Fibroblast of the conjunctiva (primary cell): ENCODE results near the gene SUN1.

Experiments
- DNase-seq: peaks from one replicate; pipeline ENCODE4 v3.0.0-alpha.2; 2010; ENCODE audit warnings: low read depth

The SUN1 gene

DNA sequence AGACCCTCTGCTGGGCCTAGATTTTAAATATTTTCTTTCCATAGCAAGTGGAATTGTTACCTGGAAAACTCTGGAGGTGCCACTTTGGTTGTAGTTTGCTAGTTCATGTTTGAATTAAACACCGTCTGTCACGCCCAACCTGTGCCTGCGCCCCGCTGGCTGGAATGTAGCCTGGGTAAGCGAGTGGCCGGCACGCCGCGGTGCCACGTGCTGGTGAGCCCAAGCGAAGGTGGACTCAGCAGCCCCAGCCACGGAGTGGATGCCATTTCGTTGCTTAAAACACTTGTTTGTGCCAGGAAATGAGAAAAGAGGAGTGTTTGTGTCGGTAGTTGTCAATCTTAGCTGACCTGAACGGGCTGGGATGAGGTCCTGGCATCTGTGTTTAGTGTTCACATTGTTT lies 46.8 kb downstream of the SUN1 start:
- no peak for DNase-seq

DNA sequence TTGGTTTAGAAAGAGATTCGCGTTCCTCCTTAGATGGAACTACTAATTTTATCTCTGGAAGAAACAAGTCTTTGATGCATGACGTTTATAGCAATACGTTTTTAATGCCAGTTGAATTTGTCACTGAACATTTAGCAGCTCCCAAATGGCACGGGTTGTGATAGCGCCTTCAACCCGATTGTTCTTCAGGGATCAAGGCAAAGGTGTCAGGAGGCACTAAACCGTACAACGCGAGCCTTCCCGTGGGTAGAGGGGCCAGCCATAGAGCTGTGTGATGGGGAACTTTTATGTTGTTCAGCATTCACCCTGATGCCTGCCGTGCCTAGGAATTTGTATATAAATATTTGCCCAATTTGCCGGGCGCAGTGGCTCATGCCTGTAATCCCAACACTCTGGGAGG lies 47.4 kb downstream of the SUN1 start:
- DNase-seq, result no peak

DNA sequence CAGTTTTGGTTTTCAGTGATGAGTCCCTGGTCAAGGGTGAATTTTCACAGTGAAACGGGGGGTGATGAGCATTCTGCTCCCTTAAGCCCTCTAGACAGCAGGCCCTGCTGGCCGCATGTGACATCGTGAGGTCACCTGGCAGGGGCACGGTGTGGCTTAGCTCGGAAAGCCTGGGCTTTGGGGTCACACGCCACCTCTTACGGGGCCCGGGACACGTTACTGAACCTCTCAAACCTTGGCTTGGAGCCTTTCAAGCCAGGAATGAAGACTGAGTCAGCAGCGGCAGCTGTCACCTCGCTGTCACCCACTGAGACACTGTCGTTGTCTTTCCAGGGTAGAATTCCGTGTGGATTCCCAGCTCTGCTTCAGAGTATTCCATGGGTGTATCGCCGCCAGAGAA lies 48.2 kb downstream of the SUN1 start:
- no peak for DNase-seq

DNA sequence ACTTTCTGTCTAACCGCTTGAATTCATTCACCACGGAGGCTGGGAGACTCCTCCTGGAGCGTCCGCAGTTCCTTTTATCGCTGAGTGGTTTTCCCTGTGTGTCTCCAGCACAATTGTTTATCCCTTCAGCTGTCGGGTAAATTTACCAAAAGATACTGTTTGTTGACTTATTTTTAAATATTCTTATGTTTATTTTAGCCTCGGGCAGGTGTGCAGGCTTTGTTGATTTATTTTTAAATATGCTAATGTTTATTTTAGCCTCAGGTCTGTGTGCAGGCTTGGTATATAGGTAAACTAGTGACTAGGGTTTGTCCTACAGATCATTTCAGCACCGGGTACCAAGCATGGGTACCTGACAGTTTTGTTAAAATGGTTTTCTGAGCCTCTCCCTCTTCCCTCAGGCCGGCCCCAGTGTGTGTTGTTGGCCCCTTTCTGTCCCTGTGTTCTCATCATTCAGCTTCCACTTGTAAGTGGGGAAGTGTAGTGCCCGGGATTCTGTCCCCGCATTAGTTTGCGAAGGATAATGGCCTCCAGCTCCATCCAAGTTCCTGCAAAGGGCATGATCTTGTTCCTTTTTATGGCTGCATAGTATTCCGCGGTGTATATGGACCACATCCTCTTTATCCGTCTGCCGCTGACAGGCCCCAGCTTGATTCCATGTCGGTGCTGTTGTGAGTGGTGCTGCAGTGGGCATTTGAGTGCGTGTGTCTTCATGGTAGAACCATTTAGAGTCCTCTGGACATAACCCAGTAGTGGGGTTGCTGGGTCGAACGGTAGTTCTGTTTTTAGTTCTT lies 49.4 kb downstream of the SUN1 start:
- no peak for DNase-seq

DNA sequence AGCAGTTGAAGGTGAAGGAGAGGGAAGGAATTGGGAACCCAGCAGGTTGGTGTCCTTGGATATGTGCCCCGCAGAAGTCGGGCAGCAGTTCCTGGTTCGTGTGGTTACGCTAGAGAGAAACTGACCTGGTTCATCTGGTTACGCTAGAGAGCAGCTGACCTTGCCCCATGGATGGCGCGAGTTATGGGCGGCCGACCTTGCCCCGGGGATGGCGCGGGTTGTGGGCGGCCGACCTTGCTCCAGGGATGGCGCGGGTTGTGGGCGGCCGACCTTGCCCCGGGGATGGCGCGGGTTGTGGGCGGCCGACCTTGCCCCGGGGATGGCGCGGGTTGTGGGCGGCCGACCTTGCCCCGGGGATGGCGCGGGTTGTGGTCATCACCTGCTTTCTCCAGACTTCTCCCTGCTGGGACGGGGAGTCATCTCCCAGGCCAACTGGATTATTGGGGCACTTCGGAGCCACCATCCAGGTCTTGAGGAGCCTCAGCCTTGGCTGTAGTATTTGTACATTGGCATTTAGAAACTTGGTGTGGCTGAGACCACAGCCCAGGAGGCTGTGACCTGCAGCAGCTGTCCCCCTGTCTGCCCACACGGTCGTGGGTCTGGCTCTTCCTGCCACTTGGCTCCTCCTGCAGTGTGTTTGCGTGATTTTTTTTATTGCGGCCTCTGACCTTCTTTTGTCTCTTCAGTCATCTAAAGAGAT lies 50.2 kb downstream of the SUN1 start:
- no peak for DNase-seq

DNA sequence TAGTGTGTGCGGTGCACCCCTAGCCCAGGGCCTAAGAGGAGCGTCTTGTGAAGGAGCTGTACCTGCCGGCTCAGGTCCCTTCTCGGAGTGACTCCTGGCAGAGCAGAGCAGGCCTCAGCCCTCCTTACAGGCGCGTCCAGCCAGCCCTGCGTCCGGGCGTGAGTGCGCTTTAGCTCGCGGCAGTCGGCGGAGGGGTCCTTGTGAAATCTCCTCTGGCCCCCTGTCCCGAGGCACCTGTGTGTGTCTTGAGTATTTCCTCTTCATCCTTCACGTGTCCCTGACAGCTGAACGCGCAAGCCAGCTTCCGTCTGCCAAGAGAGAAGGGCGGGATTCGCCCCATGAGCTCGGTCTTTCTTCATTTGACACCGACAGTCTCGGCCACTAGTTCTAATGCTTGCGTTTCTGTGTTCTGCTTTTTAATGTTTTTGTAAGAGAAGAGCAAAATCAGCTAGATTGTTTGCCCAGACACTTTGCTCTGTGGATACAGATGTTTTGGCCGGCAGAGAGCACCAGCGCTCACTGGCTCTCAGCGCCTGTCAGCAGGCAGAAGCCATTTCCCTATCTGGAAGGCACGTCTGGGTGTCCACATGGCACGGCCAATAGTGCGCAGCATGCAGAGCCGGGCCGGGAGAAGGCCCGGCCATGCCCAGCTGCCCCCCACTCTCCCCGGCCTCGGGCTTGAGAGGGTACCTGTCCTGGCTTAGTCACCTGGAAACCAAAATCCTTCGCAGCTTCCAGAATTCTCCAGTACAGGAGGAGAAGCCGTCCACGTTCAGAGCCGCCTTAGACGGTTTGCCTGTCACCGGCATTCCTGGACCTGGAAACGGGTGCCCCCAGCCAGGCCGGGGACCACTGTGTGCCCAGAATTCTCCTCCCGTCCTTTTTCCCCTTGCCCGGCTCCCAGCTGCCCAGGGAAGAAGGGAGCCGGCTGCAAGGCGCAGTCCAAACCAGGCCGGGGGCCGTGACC lies 51.1 kb downstream of the SUN1 start:
- DNase-seq, result no peak

DNA sequence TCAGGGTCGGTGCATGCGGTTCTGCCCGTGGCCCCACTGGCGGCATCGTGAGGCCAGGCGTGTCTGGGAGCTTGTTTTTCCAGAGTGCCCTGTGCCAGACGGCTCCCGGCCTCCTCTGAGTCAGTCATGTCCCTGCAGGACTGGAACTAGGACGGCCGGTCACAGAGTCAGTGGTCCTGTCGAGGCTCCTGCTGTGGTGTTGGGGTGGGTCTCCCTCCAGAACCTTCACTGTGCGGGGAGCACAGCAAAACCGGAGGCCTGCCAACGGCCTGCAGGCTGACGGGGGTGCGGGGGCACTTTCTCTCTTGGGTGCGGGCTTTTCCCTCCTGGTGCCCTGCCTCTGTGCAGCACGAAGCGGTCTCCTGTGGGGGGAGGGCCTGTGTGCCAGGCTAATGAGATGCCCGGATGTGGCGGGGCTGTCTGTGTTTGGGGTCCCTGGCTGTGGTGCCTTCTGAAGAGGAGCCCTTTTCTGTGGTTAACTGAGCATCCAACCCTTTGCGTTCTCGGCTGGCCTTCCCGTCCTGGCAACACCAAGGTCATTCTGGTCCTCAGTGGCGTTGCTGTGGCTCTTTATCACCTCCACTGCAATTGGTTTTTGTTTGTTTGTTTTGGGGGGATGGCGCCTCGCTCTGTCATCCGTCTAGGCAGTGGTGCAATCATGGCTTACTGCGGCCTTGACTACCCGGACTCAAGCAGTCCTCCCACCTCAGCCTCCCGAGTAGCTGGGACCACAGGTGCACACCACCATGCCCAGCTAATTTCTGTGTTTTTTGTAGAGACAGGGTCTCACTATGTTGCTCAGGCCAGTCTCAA lies 52.1 kb downstream of the SUN1 start:
- no peak for DNase-seq

DNA sequence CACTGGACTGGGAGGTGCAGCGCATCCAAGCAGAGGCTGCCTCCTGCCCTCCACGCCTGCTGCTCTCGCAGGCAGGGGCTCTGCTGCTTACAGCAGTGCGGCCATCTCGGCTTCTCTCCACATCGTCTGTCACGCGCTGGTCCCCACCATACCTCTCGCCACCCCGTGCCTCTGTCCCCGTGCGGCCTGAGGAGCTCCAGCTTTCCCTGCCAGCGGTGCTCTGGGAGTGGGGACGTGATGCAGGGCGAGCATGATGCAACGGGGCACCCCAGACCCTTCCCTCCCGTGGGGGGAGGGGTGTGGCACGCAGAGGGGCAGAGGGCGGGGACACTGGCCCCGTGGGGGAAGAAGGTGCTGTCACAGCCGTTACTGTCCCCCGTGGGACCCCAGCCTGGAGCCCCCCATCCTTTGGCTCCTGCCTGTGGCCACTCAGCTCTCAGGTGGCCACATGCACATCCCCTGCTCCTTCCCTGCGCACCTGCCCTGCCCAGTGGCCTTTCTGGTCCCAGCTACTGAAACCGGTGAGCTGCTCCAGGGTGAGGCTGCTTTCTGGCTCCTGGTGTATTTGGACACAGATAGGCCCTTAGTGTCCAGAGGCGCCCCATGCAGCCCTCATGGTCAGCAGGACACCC lies 53.1 kb downstream of the SUN1 start:
- no peak for DNase-seq

DNA sequence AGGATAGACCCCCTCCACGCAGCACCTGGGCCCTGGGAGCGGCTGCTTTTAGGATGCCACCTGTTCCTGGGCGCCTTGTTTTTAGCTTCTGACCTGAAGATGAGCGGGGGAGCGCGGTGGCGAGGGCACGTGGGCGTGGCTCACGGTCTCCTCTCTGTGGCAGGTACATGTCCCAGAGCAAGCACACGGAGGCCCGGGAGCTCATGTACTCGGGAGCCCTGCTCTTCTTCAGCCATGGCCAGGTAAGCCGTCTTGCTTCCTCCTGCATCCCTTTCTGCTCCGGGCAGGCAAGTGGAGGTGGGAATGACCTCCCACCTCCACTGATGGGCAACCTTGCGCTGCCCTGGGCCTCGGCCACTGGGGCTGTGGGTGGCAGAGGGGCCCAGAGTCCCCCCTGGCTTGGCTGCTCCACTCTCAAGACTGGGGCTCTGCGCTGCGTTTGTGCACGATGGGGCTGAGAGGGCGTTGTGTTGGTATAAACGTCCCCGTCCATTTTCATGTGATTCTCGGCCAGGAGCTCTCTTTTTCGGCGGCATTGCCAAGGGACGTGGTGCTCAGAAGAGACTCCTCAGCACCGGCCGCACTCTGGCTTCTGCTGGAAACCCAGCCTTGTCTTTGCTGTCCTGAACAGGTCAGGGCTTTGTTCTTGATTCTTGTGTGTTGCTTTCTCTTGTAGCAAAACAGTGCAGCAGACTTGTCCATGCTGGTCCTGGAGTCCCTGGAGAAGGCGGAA lies 53.8 kb downstream of the SUN1 start:
- no peak for DNase-seq

DNA sequence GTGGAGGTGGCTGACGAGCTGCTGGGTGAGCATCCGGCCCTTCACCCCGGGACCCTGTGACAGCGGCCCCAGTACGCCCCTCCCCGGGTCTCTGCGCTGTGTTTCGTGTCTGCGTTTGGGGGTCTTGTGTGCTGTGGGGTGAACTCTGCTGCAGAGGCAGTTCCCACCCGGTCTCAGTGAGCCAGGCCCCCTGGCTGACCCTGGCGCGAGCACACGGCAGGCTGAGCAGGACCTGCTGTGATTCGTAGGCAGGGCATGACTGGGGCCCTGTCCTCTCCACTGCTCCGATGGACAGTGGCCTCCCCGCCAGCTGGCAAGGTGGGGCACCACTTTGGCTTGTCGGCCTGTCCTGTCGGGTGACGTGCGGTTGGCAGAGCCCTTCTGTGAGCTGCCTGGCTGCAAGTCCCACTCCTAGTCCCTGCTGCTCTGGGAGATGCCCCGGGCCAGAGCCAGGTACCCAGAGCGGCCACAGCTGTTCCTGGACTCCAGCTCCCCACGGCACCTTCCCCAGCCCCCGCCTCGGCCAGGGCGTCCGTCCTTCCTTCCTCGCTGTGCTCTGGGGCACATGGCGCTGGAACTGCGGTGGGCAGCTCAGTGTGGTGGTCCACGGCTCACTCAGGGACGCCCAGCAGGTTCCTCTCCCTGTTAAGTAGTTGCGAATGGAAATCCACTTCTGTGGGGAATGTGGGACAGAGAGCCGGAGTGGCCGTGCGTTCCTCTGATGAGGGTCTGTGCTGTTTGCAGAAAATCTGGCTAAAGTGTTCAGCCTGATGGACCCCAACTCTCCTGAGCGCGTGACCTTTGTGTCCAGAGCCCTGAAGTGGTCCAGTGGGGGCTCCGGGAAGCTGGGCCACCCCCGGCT lies 54.6 kb downstream of the SUN1 start:
- no peak for DNase-seq

DNA sequence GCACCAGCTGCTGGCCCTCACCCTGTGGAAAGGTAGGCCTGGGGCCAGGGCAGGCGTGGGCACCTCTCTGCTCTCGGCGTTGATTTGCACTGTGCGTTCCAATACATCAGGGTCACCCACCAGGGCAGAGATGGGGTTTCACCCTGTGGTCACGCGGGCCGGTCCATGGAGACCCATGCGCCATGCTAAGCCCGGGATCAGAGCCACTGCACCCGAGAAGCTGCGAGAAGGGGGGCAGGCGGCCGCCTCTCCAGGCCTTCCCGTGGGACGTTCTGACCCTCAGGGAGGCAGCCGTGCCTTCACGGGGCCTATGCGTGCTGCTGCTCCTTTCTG lies 55.2 kb downstream of the SUN1 start:
- no peak for DNase-seq

DNA sequence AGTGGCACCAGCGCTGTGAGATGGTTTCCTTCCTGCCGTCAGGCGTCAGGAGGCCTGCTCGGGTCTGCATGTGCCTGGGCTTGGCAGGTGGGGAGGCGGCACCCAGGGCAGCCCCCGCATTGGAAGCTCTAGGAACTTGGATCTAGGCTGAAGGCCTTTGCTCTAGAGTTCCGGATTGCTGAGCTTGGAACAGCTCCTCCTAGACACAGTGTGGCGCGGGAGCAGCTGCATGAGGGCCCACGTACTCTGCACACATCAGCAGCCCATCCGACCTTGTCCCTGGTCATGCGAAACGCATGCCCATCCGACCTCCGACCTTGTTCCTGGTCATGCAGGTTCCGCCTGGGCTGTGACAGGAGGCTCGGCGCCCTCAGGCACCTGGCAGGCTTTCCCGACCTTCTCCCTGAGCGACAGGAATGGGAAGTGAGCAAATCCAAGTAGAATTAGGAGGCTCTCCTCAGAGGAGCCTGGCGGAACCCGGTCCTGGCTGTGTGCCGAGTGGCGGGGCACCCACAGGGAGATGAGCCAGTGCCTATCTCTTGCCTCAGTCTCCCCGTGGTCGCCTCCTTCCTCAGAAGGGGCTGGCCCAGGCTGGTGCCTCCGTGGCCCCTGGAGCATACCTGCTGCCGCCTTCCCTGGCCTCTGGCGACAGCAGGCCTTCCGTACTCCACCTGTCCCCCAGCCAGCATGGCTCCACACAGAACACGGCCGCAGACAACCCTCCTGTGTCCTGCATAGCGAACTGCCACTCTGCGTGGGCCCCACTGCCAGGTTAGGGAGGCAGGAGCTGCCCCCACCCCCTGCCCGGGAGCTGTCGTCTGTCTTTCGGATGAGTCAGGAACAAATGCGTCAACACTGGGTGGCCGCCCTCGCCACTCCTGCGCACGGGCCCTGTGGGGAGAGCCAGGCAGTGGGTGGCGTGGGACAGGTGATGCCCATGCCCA lies 56.1 kb downstream of the SUN1 start:
- DNase-seq, result no peak

DNA sequence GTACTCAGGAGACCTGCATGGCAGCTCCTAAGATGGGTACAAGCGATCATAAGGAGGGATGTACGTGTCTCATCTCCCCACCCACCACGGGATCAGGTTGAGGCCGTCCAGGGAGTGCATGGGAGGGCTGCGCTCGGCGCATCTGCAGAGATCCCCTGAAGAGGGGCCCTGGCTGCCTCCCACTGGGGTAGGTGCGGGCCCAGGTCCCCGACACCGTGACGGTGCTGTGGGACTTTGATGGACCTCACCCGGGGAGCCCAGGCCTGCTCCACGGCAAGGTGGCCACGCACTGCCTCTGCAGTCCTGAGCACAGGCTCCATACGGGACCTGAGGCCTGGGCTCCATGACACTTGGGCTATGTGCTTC lies 56.7 kb downstream of the SUN1 start:
- no peak for DNase-seq

DNA sequence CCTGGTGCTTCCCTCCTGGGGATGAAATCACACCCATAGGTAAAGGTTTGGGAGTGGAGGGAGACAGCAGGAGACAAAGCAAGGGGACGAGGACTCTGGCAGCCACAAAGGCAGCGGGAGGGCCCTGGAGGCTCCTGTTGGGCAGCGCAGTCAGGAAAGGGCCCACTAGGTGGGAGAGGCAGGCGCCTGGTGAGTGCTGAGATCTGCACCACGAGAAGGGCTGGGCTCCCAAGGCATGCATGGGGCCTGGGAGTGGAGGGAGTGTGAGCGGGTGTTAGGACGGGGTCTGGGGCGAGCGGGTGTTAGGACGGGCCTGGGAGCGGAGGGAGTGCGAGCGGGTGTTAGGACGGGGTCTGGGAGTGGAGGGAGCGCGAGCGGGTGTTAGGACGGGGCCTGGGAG lies 57.1 kb downstream of the SUN1 start:
- DNase-seq, result no peak

DNA sequence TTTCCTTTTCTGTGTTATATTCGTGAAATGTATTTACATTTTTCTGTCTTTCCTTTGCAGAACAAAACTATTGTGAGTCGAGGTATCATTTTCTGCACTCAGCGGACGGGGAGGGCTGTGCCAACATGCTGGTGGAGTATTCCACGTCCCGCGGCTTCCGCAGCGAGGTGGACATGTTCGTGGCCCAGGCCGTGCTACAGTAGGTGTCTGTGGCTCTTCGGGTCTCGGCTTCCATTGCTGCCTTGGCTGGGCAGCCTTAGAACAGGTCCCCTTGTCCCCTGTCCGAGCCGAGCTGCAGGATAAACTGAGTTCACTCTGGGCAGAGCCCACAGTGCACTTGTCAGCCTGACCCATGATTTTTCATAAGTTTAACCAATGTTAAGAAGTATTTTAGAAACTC lies 58.6 kb downstream of the SUN1 start:
- no peak for DNase-seq

DNA sequence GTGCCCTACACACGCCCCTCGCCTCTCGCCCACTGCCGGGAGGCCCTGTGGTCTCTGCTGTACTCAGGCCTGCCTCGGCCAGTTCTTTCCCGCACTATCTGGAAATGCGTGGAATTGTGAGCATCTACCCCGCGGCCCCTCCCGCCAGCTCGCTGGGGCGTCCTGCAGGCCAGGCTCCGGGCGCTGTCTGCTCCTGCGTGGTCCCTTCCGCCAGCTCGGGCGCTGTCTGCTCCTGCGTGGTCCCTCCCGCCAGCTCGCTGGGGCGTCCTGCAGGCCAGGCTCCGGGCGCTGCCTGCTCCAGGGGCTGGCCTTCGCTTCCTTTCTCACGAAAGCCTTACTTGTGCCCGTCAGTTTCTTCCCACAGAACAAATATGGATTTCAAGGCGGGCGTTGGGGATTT lies 59.0 kb downstream of the SUN1 start:
- no peak for DNase-seq

DNA sequence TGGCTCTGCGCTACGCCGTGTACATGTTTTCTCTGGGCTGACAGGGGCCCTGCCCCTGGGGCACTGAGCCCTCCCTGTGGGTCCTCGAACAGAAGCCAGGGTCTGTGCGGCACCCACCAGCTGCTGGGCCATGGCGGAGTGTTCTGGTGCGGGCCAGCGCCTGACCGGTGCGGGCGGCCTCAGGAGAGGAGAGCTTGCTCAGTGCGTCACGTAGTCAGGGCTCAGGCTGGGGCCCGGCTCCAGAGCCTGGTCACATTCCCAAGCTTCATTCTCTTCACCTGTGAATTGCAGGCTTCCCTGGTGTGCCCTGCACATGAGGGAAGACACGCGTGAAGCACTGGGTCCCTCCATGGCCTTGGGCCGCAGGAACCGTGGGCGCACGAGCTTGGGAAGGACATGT lies 59.5 kb downstream of the SUN1 start:
- no peak for DNase-seq
